NB4 (cell line): ENCODE data around the gene CWC15.

ENCODE experiments used
- DNase-seq: peaks from one replicate; pipeline ENCODE4 v3.0.0; 2010; ENCODE audit warnings: low read depth
- H3K4me3 ChIP-seq: one replicate; pipeline ENCODE4 v1.5.1; 2011; ENCODE audit warnings: mild to moderate bottlenecking, low read depth, low read length, moderate library complexity
- MYC ChIP-seq: IDR thresholded peaks from 2 replicates; pipeline ENCODE4 v1.6.1; 2011; ENCODE audit warnings: low read depth, low read length
- POLR2A ChIP-seq: IDR thresholded peaks from 2 replicates; pipeline ENCODE4 v1.6.1; 2011; ENCODE audit warnings: mild to moderate bottlenecking; ENCODE audit not compliant: insufficient read length; ENCODE audit errors: extremely low read depth
- TF ChIP-seq, protein P1 (sequence below): IDR thresholded peaks from one replicate; pipeline ENCODE4 v1.5.1; 2012; ENCODE audit warnings: low read depth, low read length
- TF ChIP-seq, protein P2 (sequence below): IDR thresholded peaks from 2 replicates; pipeline ENCODE4 v1.6.1; 2011; ENCODE audit warnings: low read depth, low read length

The CWC15 gene

DNA sequence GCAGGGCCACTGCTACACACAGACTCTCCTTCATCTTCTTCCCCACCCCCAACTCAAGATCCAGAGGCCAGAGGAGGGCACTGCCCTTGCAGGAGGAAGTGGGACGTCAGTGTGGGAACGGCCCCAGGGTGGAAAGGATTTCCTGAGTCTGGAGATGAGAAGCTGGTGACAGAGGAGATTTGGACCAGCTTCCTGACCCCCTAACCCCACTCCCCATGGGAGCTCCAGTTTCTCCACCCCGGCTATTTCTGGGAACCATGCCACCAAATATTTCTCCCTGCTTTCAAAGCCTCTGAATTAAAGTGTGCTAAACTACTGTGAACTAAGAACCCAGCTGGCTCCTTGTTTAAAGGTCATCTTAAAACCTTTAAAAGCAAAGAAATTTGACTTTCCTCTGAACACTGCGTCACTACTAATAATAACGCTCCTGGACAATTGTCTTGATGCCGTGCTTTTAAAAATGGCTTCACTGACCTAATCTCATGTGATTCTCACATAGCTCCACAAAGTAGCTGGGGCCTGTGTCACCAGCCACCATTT lies 46.6 kb downstream of the CWC15 start:
- TF ChIP-seq, protein P1, sequence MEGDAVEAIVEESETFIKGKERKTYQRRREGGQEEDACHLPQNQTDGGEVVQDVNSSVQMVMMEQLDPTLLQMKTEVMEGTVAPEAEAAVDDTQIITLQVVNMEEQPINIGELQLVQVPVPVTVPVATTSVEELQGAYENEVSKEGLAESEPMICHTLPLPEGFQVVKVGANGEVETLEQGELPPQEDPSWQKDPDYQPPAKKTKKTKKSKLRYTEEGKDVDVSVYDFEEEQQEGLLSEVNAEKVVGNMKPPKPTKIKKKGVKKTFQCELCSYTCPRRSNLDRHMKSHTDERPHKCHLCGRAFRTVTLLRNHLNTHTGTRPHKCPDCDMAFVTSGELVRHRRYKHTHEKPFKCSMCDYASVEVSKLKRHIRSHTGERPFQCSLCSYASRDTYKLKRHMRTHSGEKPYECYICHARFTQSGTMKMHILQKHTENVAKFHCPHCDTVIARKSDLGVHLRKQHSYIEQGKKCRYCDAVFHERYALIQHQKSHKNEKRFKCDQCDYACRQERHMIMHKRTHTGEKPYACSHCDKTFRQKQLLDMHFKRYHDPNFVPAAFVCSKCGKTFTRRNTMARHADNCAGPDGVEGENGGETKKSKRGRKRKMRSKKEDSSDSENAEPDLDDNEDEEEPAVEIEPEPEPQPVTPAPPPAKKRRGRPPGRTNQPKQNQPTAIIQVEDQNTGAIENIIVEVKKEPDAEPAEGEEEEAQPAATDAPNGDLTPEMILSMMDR: no peak
- no peak for TF ChIP-seq MYC
- no peak for TF ChIP-seq POLR2A
- TF ChIP-seq, protein P2, sequence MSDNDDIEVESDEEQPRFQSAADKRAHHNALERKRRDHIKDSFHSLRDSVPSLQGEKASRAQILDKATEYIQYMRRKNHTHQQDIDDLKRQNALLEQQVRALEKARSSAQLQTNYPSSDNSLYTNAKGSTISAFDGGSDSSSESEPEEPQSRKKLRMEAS: no peak
- no peak overlapping the region for H3K4me3 ChIP-seq
- peak; percentile 33 for DNase-seq

DNA sequence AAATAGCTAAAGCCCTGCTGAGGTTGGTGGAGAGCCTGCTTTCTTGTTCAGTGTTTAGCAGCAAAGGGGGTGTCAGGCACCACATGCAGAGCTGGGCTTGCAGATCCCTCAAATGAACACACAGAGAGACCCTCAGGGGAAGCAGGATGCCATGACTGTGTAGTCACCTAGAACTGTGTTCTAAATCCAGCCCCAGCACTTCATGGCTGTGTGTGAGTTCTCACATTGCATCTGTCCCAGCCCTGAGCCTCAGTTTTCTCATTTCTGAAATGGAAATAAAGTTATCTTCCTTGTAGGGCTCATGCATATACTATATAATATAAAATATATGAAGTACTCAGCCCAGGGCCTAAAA lies 47.1 kb downstream of the CWC15 start:
- no peak for DNase-seq
- no peak for TF ChIP-seq POLR2A
- TF ChIP-seq, protein P1: no peak
- TF ChIP-seq MYC: no peak
- TF ChIP-seq, protein P2: no peak
- no peak overlapping the region for H3K4me3 ChIP-seq

DNA sequence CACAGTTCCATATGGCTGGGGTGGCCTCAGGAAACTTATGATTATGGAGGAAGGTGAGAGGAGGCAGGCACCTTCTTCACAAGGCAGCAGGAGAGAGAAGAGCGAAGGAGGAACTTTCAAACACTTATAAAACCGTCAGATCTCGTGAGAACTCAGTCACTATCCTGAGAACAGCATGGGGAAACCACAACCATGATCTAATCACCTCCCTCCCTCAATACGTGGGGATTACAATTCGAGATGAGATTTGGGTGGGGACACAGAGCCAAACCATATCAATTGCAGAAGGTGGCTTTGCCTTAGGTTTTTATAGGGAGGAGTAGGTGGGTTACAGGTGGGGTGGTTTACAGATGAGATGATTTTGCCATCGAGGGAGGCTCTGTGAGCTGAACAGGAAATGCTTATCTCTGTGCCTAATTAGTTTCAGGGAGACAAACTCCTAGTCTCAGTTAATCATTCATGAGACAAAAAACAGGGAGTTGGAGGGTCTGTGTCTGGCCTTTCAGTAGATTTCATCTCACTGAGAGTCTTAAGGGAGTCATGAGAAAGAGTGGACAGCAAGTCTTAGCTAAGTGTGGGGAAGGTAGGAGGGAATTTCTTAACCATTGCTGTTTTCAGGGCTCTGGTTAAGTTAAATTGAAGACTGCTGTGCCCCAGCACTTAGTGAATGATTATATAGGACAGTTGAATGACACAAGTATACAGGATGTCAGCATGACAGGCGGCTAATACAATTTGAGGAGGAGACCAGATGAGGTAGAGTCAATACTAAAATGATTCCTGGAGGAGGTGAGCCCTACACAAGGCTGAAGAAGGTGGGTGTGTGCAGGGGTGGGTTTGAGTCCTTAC lies 47.7 kb downstream of the CWC15 start:
- no peak for DNase-seq
- TF ChIP-seq, protein P2: no peak
- TF ChIP-seq, protein P1: no peak
- TF ChIP-seq POLR2A: no peak
- TF ChIP-seq MYC: no peak

DNA sequence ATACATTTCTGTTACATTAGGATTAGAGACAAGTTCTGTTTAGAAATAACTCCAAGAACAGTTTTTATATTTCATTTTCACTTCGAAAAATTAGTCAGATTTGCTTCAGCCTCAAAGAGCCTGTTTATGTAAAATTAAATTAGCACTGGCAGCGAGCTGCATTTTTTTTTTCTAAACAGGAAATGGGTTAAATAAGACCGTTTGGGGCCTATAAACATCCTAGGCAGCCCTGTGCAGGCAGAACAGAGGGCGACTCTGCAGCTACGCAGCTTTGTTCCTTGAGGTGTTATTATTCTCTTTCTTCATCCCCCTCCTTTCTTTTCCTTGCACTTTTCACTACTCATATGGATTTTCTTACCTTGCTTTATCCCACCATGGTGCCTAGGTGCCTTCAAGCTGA lies 48.7 kb downstream of the CWC15 start:
- no peak for DNase-seq
- H3K4me3 ChIP-seq: no peak overlapping the region
- TF ChIP-seq POLR2A: no peak
- TF ChIP-seq, protein P2: no peak

More for the DNA sequence above, 47.7 kb downstream of the CWC15 start:
- no peak overlapping the region for H3K4me3 ChIP-seq

DNA sequence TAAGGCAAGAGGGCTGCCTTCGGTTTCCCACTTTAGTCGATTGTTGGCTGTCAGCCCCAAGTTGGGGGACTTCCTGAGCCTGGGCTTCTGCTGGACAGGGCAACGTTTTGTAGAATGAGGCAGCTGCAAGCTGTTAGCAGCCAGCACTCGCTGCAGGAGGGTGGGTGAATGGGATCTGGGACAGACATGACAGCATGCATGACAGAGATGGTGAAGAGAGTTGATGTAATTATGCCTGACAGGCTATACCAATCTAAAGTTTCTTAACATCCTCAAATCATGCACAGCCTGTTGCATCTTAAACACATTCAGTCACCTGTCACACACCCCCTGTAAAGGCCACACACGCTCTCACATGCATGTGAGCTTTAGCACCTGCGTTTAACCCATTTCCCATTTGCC lies 49.2 kb downstream of the CWC15 start:
- no peak for DNase-seq
- H3K4me3 ChIP-seq: no peak overlapping the region
- TF ChIP-seq, protein P1: no peak
- TF ChIP-seq, protein P2: no peak
- TF ChIP-seq MYC (no peak), POLR2A (no peak)

DNA sequence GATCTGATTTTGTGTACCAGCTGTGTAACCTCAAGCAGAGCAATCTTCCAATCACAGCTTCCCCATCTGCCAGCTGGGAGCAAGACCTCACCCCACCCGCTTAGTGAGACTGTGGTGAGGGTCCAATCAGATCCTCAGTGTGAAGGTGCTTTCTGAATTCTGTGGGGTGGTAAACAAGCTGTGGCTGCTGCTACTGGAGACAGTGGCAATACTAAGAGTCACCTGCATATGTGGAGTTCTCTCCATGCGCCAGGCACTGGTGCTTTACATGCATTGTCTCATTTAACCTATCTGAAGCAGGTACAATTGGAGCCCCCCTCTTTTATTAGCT lies 50.4 kb downstream of the CWC15 start:
- no peak for DNase-seq
- H3K4me3 ChIP-seq: no peak overlapping the region
- TF ChIP-seq, protein P2: no peak
- no peak for TF ChIP-seq MYC
- TF ChIP-seq POLR2A: no peak
- TF ChIP-seq, protein P1: no peak
